NCI-H146 (cell line): ENCODE data around the gene CHID1.
A peak's percentile ranks its signal among the peaks of the same experiment; 100 is the strongest.

Experiments used
- DNase-seq: peaks from one replicate; lab custom pipeline; 2025; lab: John Stamatoyannopoulos, UW

The CHID1 gene

DNA sequence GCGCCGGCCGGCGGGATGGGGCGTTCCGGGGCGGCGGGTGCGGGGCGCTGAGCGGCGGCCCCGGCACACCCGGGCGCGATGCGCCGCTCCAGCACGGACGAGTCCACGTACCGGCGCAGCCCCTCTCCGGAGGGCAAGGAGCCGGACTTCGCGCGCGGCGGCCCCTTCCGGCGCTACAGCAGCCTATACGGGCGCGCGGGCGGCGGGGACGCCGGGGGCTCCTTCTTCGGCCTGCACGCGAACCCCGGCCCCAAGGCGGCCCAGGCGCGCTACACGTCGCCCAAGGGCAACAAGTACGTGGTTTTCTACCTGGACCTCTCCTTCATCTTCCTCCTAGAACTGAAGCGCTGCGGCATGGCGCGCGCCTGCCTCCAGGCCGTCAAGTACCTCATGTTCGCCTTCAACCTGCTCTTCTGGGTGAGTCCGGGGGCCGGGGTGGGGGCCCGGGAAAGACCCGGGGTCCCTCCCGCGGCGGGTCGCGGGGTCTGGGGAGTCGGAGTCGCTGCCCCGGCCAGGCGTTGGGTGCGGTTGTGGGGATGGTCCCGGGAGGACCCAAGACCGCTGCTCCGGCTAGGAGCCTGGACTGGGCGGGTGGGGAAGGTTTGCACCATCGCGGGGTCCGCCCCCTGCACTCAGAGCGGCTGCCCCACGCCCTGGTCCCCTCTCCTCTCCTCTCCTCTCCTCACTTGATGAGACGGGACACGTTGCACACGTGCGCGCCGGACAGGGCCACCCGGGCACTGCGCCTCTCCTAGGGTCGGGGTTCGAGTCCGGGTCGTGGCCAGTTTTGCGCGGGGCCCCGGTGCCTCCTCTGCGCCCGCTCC, 60.4 kb downstream of the CHID1 start:
- DNase-seq: peak; percentile 62

GRCh38 chr11:849104-849824, 61.3 kb downstream of the CHID1 start:
- peak; percentile 82 for DNase-seq

DNA sequence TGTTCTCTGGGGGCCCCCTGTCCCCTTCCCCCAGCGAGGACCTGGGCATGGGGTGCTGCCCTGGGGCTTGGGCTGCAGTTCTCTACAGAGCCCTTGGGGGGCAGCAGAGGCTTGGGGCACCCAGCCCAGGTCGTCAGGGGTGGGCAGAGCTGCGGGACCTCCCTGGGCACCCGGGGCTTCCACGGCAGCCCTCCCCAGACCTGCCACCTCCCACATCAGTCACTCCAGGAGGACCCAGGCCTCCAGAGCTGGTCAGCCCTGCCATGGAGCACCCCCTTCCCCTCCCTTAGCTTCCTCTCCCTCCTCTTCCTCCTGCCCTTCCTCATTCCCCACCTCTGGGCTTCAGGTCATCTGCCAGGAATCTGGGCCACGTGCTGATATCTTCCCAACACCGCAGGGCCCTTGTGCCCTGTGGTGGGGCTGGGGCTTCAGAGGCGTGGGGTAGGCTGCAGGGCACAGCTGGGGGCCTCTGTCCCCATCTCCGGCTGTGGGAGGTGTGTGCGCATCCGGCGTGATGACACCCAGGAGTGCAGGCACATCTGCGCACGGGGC, 62.2 kb downstream of the CHID1 start:
- peak; percentile 48 for DNase-seq

- no peak for DNase-seq
Observed at GRCh38 chr11:847876-848275, 62.7 kb downstream of the CHID1 start.

- DNase-seq: no peak
Observed at GRCh38 chr11:846496-847098, 64.0 kb downstream of the CHID1 start.

DNA sequence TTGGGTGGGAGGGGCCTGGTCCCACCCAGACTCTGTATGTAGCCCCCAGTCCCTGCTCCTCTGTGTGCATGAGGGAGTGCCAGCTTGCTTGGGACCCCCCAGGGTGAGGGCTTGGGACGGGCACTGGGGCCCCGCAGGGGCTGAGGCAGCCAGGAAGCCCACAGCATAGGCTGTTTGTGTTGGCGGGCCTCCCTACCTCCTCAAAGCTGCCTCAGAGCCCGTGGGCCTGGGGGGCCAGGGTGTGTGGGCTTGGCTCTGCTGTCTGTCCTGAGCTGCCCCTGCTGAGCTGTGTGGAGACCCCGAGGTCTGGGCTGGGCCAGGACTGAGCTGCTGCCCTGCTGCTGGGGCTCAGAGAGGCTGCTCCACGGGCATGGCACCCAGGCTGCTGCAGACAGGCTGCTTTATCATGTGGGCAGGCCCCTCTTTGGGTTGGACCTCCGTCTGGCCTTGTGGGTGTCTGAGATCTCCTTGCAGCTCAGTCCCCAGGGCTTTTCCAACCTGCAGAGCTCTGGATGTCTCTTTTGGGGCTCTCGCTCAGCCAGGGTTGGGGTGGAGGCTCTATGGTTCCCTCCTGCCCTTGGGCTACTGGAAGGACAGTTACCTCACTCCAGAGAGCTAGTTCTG, 64.6 kb downstream of the CHID1 start:
- DNase-seq: no peak

GRCh38 chr11:844693-845644, 65.6 kb downstream of the CHID1 start:
- no peak for DNase-seq

- DNase-seq: no peak
Observed at GRCh38 chr11:843818-844692, 66.6 kb downstream of the CHID1 start.

GRCh38 chr11:843086-843734, 67.4 kb downstream of the CHID1 start:
- DNase-seq: no peak

GRCh38 chr11:842370-843002, 68.1 kb downstream of the CHID1 start, which contains the start of the genes POLR2L and TSPAN4:
Gene POLR2L, minus strand, starts transcription at chr11:842529. Its CDS starts 21 bp downstream, at chr11:842508.
Gene TSPAN4, plus strand, starts transcription at chr11:842852. Its CDS starts 7,453 bp downstream, at chr11:850305.
- peak; percentile 88 for DNase-seq

GRCh38 chr11:841981-842369, 68.6 kb downstream of the CHID1 start:
- no peak for DNase-seq

- DNase-seq: no peak
Observed at GRCh38 chr11:839875-840617, 70.6 kb downstream of the CHID1 start.

DNA sequence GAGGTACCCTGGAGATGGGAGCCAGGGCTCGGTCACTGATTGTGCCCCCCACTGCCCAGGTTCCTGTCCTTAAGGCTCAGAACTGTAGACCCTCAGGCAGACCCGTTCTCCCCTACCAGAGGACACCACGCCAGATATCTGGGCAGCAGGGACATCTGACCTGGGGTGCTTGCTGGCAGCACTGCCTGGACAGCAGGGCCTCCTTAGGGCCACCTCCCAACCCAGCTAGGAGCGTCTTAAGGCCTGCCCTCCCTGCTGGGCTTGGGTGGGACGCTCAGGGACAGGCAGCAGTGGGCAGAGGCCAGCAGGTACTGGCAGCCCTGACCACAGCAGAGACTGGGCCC, 71.4 kb downstream of the CHID1 start:
- no peak for DNase-seq

DNA sequence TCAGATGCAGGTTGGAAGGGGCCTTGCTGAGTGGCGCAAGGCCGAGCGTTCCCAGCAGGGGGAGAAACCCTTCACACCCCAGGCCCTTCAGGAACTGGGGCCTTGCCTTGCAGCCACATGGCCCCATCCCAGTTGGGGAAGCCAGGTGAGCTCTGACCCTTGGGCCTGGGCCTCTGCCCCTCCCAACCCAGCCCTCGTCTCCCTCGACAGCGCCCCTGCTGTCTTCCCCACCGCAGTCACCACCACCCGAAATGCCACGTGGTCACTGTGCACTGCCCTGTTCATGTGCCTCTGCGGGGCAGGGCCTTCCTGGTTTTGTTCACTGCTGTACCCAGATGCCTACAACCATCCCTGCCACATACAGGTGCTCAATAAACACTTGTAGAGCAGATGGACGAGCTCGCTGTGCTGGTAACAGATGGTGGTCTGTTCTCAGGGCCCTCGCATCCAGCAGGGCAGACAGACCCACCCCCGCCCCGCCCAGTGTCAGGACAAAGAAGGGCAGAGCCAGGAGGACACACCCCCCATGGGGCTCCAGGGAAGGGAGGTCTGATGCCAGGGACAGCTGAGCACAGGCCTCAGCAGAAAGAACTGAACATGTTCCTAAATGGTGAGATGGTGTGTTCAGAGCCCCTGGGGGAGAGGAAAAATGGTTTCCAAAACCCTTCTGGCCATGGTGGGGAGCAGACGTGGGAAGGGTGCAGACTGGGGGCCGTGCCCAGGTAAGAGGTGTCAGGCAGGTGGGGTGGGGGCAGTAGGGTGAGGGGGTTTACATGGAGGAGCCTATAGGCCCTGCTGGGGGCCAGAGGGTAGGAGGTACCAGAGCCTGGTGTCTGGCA, 72.0 kb downstream of the CHID1 start:
- DNase-seq: no peak

DNA sequence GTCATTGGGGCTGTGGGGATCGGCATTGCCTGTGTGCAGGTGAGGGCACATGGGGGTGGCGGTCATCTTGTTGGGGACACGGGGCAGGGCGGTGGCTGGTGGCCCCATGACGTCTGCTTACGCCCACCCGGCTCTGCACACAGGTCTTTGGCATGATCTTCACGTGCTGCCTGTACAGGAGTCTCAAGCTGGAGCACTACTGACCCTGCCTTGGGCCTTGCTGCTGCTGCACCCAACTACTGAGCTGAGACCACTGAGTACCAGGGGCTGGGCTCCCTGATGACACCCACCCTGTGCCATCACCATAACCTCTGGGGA, 72.7 kb downstream of the CHID1 start:
- DNase-seq: no peak

- DNase-seq: no peak
Observed at GRCh38 chr11:837189-837989, 73.2 kb downstream of the CHID1 start.

DNA sequence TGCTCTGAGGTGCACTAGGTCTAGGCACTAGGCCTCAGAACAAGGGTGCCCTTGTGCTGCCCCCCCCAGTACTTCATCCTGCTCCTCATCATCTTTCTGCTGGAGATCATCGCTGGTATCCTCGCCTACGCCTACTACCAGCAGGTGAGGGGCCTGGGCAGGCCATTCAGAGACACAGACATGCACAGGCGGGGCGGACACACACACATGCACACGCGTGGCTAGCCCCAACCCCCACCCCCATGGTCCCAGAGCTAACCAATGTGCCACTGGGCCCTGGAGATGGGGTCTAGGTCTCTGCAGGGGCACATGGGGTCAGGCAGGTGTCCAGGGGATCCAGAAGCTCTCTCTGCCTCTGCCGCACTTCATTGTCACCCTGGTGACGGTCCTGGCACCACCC, 73.9 kb downstream of the CHID1 start:
- no peak for DNase-seq
